LNCAP (cell line): ENCODE measurements around the gene FIS1.

Source experiments
- CTCF ChIP-seq: fragments of 450-650 bp; IDR thresholded peaks from 2 replicates; pipeline ENCODE4 v1.5.1; 2017; ENCODE audit warnings: mild to moderate bottlenecking

Gene FIS1

GRCh38 chr7:101216860-101217387 lies 28.0 kb downstream of the FIS1 start:
- no peak; the same call in 1 of the 2 replicates for TF ChIP-seq CTCF

- TF ChIP-seq CTCF, result no peak
These were observed 28.7 kb downstream of the FIS1 start for GRCh38 chr7:101216001-101216859.

- no peak for TF ChIP-seq CTCF
These were observed 32.9 kb downstream of the FIS1 start for GRCh38 chr7:101212014-101212413.

- TF ChIP-seq CTCF, result no peak
These were observed 33.4 kb downstream of the FIS1 start for GRCh38 chr7:101211501-101211900.

- TF ChIP-seq CTCF, result no peak
These were observed 34.7 kb downstream of the FIS1 start for GRCh38 chr7:101210143-101210542.

- no peak for TF ChIP-seq CTCF
These were observed 36.1 kb downstream of the FIS1 start for GRCh38 chr7:101208794-101209193.

- no peak for TF ChIP-seq CTCF
These were observed 37.4 kb downstream of the FIS1 start for GRCh38 chr7:101207459-101207858.
